ENCODE data around the gene THSD7B.
"Not testable (repeated sequence)": the region's sequence is repeated elsewhere in the genome, so short reads cannot be mapped to it uniquely, and the experiment has no call there.

Gene THSD7B

DNA sequence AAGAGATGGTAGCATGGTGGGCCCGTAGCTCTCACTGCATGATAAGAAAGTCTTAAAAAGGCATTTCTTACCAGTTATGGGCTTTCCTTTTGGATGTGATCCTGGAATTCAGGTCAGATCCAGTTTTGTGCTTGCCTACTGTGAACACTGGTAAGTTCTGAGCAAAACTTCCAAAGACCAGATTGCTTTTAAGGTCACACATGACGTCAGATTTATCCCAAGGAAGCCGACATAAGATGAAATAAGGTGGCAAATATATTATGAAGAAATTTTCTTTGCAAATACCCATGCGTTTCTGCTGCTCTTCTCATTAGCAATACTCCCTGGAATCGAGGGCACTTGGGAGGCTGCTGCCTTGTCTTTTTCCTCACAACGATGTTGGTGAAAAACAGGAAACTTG is 782.5 kb downstream of the THSD7B start:
- no peak for DNase-seq (ENCODE audit: low read depth)

DNA sequence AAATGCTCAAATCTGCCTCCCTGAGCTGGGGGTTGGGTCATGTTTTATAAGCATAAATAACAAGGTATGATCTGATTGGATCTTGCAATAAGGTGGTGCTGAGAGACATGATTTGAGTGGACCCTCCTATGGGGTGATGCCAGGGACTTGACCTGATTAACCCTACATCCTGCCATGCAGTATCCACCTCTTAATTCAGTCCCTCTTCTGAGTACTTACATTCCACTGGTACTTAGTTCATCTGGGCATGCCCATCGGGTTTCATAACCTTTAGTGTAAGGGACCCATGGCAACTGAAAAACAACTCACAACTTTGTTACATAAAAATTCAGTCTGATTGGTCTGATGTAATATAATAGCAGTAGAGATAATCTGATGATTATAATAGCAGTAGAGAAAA is 801.0 kb downstream of the THSD7B start:
- DNase-seq (ENCODE audit: low read depth): no peak

DNA sequence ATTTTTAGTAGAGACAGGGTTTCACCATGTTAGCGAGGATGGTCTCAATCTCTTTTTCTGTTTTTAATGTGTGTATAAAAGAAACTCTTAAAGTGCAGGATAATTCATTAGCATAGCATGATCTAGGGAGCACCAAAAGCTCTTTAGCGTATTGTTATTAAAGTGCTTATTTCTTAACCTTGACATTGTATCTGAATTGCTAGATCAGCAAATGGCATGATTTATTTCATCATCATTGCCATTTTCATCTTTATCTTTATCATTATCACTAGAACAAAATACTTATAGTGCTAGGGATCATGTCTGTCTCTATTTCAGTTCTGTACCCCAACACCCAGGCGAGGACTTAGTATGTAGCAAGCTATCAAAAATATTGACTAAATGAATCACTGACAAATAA is 805.1 kb downstream of the THSD7B start:
- no peak for DNase-seq (ENCODE audit: low read depth)

DNA sequence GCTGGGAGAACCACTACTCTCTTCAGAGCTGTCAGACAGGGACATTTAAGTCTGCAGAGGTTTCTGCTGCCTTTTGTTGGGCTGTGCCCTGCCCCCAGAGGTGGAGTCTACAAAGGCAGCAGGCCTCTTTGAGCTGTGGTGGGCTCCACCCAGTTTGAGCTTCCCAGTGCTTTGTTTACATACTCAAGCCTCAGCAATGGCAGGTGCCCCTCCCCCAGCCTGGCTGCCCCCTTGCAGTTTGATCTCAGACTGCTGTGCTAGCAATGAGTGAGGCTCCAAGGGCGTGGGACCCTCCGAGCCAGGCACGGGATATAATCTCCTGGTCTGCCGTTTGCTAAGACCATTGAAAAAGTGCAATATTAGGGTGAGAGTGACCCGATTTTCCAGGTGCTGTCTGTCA is 822.5 kb downstream of the THSD7B start:
- DNase-seq (ENCODE audit: low read depth): not testable (repeated sequence)

- DNase-seq (ENCODE audit: low read depth): not testable (repeated sequence)
These were observed 823.2 kb downstream of the THSD7B start for GRCh38 chr2:137588578-137588977.

DNA sequence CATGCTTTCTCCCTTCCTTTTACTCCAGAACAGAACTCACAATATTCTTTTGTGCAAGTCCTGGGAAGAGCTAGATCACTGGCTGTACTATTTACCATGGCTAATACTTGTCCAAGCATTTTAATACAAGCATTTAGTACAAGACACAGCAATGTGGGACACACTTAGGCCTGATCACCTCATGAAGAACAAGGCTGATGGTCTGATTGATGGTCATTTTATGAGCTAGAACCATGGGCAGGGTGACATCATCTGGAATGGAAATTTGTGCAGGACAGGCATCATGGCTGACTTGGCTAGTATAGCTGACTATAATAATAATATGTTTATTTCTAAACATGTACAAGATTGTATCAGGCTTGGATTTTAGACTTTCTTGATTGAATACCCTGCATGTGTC is 824.8 kb downstream of the THSD7B start:
- DNase-seq (ENCODE audit: low read depth): no peak

- DNase-seq (ENCODE audit: low read depth): no peak
These were observed 842.5 kb downstream of the THSD7B start for GRCh38 chr2:137607722-137608318.

DNA sequence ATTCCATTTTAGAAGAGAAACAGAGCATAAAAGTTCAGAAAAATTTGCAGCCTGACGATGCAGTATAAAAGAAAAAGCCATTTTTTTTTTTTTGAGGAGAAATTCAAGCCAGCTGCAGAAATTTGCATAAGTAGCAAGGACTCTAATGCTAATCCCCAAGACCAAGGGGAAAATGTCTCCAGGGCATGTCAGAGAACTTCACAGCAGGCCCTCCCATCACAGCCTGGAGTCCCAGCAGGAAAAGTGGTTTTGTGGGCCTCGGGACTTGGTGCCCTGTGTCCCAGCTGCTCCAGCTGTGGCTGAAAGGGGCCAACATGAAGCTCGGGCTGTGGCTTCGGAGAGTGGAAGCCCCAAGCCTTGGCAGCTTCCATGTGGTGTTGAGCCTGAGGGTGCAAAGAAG is 873.6 kb downstream of the THSD7B start:
- DNase-seq (ENCODE audit: low read depth): no peak

- no peak for DNase-seq (ENCODE audit: low read depth)
These were observed 879.4 kb downstream of the THSD7B start for GRCh38 chr2:137644731-137645130.

GRCh38 chr2:137654046-137654445 is 888.7 kb downstream of the THSD7B start:
- DNase-seq (ENCODE audit: low read depth): no peak

- DNase-seq (ENCODE audit: low read depth): no peak
These were observed 890.5 kb downstream of the THSD7B start for GRCh38 chr2:137655814-137656213.

- DNase-seq (ENCODE audit: low read depth): no peak
These were observed 893.1 kb downstream of the THSD7B start for GRCh38 chr2:137658433-137658832.

GRCh38 chr2:137659616-137660015 is 894.3 kb downstream of the THSD7B start:
- DNase-seq (ENCODE audit: low read depth): no peak

DNA sequence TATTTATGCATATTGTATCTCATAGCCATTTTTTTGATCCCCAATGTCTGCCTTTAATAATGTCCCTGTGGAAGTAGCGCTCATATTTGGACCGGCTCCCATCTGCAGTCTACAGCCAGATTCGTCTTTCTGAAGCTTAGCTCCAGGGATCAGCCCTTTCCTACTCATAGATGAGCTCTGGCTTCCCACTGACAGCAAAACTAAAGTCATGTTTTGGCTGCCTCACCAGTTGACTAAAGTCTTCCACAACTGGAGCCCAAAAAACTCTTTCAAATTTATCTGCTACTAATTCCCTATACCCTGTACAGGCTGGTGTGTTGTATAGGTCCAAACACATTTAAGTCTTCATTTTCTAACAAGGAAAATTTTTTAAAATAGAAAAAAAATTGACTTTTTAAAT is 904.8 kb downstream of the THSD7B start:
- DNase-seq (ENCODE audit: low read depth): no peak

DNA sequence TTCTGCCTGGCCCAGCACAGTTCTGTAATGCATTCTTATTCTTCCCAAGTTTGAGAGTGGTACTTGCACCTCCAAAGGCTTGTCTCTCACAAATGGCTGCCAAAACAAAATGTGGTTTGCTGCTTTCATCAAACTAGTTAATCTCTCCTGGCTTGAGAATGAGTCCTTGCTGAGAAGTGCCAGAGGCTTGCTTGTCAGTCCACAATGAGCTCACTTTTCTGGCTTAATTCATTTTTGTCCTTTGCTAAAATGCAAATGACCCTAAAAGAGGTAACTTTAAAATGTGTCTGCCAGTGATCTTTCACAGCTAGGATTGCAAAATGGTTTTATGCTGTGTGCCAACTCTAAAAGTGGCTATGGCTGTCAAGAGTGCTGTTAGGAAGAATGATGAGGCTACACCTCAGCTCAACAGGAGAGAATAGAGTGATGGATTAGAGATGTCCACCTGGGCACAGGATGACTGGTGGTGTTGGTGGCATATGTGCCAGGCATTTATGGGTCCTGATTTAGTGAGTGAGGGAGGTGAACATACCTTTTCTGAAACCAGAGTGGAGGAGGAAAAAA is 907.7 kb downstream of the THSD7B start:
- DNase-seq (ENCODE audit: low read depth): no peak

- no peak for DNase-seq (ENCODE audit: low read depth)
These were observed 909.6 kb downstream of the THSD7B start for GRCh38 chr2:137674991-137675390.

GRCh38 chr2:137675584-137676327 is 910.4 kb downstream of the THSD7B start:
- DNase-seq (ENCODE audit: low read depth): no peak

- DNase-seq (ENCODE audit: low read depth): no peak
These were observed 911.0 kb downstream of the THSD7B start for GRCh38 chr2:137676346-137676745.

- no peak for DNase-seq (ENCODE audit: low read depth)
These were observed 912.1 kb downstream of the THSD7B start for GRCh38 chr2:137677466-137677865.

- DNase-seq (ENCODE audit: low read depth): no peak
These were observed 924.2 kb downstream of the THSD7B start for GRCh38 chr2:137689549-137689948.

GRCh38 chr2:137693534-137693933 is 928.2 kb downstream of the THSD7B start:
- DNase-seq (ENCODE audit: low read depth): no peak

DNA sequence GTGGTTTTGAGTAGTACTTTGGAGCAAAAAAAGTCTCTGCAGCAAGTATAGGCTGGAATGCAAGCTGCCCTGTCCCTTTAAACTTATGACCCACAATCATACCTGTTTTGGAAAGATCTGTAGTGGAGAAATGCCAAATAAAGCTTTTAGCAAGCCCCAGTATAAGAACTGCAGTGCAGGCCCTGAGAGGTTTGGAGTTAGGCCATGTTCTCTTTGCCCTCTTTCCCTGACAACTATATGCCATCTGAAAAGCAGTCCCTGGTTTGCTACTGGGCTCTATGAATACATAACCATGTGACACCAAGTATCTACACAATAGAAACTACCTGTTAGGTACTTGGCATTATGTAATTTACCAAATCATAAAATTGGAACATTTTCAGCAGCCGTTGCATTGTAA is 931.6 kb downstream of the THSD7B start:
- DNase-seq (ENCODE audit: low read depth): no peak

DNA sequence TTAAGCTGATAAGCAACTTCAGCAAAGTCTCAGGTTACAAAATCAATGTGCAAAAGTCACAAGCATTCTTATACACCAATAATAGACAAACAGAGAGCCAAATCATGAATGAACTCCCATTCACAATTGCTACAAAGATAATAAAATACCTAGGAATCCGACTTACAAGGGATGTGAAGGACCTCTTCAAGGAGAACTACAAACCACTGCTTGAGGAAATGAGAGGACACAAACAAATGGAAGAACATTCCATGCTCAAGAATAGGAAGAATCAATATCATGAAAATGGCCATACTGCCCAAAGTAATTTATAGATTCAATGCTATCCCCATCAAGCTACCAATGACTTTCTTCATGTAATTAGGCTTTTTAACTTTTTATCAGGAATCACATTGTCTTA is 934.9 kb downstream of the THSD7B start:
- not testable (repeated sequence) for DNase-seq (ENCODE audit: low read depth)

GRCh38 chr2:137700681-137701080 is 935.3 kb downstream of the THSD7B start:
- no peak for DNase-seq (ENCODE audit: low read depth)
